Breast epithelium (tissue), 3 donors: ENCODE data around the gene TFB1M.

ENCODE experiments used
- CTCF ChIP-seq, 3 donors: fragments of 450-650 bp; IDR thresholded peaks; one replicate each; pipeline ENCODE4 v1.5.1; 2016 to 2017; ENCODE audit warnings: antibody characterized with exemption in 3 of 3, mild to moderate bottlenecking in 3 of 3, moderate library complexity in 3 of 3
- POLR2A ChIP-seq: fragments of 450-650 bp; IDR thresholded peaks from one replicate; pipeline ENCODE4 v1.6.1; 2016; ENCODE audit warnings: antibody characterized with exemption, mild to moderate bottlenecking, moderate library complexity

GRCh38 chr6:155314092-155314772 is at the start of gene TFB1M:
- TF ChIP-seq POLR2A = no peak
- no peak for TF ChIP-seq CTCF (IDR thresholded peaks at IDR 0.05)
